CD4-positive, alpha-beta T cell treated with Interleukin-2 at 100 ng/mL for 4 hours (primary cell): ENCODE results near the gene ITPR2.
"Not testable (repeated sequence)": the region's sequence is repeated elsewhere in the genome, so short reads cannot be mapped to it uniquely, and the experiment has no call there.

Experiments
- DNase-seq: peaks from one replicate; pipeline ENCODE4 v3.0.0-alpha.2; 2020; ENCODE audit warnings: low spot score

Gene ITPR2

DNA sequence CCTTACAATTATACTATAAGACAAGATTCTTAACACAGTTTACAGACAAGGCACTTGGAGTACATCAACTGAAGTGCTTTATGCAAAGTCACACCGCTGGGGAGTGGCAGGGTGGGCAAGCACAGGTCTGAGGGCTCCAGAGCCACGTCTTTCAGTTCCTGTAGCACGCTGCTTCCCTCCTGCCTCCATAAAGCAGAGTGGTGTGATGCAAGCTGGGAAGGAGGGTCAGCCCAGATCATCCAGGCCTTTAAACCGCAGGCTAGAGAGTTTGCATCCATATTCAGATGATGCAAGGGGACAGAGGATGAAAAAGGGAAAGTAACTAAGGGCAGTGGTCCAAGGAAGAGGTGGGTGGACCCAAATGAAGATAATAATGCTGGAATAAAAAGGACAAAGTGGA is 132.6 kb downstream of the ITPR2 start:
- DNase-seq: no peak

DNA sequence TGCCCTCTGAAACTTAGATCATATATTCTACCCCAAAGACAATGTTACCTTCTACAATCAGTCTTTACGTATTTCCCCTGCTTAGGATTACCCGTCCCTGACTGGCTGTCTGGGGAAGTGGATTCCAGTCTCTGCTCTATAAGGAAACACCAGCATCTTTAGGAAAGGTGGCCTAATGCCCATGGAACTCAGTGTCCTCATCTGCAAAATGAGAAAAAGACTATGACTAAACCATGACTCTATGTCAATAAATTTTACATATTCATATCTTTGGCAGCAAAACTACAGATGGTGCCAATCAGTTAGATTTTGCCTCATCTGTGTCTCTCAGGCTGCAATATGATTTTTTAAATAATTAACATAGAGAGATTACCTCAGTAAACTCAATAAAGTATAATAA is 133.8 kb downstream of the ITPR2 start:
- no peak for DNase-seq

GRCh38 chr12:26698186-26698585 is 134.8 kb downstream of the ITPR2 start:
- DNase-seq: no peak

GRCh38 chr12:26697217-26697616 is 135.8 kb downstream of the ITPR2 start:
- no peak for DNase-seq

DNA sequence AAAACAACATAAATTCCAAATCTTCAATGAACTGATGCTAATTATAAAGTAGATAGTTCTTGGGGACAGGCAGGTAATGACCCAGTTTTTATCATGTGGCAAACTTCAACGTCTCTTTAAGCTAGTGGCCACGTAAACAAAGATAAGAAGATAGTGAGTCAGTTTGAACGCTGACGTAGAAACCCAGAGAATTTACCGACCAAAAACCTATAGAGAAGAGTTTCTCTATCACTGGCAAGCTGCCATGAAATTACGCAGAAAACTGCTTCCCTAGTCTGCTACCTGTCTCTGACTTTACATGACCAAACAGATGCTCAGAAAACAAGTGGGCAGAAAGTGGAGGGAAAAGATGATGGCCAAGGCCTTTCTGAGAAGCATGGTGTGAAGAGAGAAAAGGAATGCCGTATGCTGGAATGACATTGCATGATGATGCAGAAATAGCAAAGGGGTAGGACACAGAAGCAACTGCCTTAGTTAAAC is 136.3 kb downstream of the ITPR2 start:
- no peak for DNase-seq

- no peak for DNase-seq
Measured at GRCh38 chr12:26696048-26696612, 136.9 kb downstream of the ITPR2 start.

DNA sequence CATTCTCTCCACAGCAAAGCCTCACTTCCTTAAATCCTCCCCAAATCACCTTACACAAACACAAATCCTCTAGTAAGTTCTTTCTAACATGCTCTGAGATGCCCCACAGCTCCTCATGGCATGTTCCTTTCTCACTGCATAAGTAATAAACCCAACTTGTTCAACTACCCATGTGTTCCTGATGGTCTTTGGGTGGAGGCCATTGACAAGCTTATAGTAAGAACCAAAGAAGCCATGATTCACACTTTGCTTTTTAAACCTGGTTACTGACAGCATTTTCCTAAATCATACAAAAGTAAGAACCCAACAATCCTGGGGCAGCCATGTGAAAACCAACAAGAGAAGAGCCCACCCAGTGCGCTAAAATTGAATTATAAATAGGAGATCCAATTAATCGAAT is 138.6 kb downstream of the ITPR2 start:
- no peak for DNase-seq

- DNase-seq: no peak
Measured at GRCh38 chr12:26692407-26692806, 140.6 kb downstream of the ITPR2 start.

DNA sequence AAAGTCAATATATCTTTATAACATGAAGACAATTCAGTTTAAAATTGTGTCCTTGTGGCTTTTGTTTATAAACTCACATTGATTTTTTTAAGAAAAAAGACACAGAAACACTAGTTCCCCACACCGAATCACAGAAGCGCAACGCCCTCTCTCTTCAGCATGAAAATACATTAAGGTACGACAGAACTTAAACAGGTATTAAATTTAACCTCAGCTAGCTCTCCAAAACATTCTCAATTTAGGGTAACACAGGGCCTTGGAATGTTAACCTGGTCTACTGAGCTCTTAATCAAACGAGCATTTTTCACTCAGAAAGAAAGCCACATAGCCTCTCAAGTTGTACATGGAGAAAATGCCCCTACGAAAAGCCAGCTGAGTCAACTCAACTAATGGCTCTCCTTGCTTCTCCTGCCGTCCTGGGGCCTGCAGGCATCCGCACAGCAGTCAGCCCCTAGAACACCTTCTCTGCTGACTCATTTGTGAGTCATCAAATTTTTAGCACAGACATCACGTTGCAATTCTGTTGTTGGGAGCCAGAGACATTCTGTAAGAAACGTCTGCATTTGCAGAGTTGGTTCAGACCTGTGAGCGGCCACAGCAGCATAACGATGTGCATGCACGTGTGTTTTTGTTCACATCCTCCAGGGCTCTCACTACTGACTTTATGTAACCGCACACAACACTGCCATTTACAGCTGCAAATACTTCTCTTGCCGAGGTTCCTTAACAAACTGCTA is 141.6 kb downstream of the ITPR2 start:
- DNase-seq: no peak

DNA sequence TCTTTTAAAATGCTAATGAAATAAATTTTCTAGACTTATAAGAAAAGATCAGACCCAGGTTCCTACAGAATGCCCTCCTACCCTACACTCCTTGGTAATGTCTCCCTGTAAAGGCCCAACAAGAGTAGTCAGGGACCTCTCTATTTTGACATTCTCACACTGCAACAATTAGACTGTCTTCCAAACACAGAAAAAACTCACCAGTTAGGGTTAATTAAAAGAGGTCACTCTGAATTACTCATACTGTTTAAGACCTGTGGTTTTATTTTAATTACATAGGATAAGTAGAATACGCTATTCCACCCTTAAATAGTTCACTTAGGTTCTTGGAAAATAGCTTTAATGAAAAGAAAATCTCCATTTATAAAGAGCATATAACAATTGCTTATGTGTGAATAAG is 142.4 kb downstream of the ITPR2 start:
- no peak for DNase-seq

GRCh38 chr12:26689281-26689841 is 143.6 kb downstream of the ITPR2 start:
- DNase-seq: no peak

DNA sequence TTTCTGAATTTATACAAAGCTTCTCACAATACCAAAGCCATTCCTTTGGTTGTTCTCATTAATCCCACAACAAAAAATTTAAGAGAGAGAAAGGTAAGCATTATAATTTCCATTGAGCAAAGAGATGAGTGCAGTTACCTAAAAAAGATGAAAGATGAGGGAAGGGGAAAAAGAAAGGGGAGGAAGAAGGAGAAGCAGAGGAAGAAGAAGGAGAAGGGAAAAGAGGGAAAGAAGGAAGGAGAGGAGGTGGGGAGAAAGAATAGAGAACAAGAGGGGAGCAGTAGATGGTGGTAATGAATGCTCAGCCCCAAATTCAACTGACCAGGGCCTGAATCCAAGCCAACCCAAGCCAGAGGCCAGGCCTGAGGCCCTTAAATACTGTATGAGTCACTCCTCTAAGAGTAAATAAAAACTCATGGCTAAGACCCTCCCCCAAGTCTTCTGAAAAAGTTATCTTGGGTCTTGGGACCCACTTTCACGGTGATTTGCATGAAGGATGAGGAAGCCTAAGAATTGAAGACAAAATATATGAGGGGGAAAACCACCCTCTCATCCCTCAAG is 144.6 kb downstream of the ITPR2 start:
- no peak for DNase-seq

DNA sequence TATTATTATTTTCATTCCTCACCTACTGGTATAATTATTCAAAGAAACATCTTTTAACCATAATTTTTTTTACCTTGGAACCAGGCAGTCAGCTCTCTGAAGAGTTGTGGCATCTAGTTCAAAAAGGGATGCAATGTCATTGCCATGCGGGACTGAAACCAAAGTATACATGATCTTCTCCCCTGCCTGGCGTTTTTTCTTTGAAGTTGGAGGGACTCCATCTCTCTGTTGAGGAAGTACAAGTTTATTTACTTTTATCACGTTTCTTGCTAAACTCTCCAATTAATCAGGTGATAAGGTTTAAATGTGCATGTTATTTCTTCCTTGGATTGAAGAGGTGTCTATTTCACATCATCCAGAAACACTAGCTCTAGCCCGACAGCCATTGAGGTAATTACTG is 146.6 kb downstream of the ITPR2 start:
- no peak for DNase-seq

- DNase-seq: no peak
Measured at GRCh38 chr12:26684101-26684500, 148.9 kb downstream of the ITPR2 start.

- no peak for DNase-seq
Measured at GRCh38 chr12:26683443-26683842, 149.6 kb downstream of the ITPR2 start.

- DNase-seq: no peak
Measured at GRCh38 chr12:26680727-26681455, 152.1 kb downstream of the ITPR2 start.

GRCh38 chr12:26678697-26679660 is 154.0 kb downstream of the ITPR2 start:
- DNase-seq: no peak

GRCh38 chr12:26671487-26671886 is 161.5 kb downstream of the ITPR2 start:
- not testable (repeated sequence) for DNase-seq

GRCh38 chr12:26668847-26669246 is 164.1 kb downstream of the ITPR2 start:
- no peak for DNase-seq

DNA sequence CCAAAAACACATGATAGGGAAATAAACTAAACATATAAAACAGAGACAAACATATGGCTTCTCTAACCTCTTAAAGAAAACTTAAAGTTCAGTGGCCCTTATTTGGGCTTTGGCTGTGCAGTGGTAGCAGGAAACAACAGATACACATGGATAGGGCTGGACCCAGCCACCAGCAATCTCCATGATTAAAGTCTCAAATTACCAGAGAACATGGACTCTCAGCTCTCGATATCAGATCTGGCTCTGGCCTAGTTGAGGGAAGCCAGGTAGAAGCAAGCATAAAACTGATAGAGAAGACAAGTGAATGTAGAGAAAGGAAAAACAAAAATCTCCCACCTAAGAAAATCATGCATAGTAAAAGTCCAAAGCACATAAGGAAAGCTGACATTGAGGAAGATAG is 164.8 kb downstream of the ITPR2 start:
- no peak for DNase-seq

GRCh38 chr12:26666286-26666685 is 166.7 kb downstream of the ITPR2 start:
- DNase-seq: no peak
